ENCODE measurements around the gene DBNDD2.

DBNDD2 gene

GRCh38 chr20:45452772-45453691 lies 44.9 kb downstream of the DBNDD2 start:
- no peak for DNase-seq (ENCODE audit: low read depth)

- no peak for DNase-seq (ENCODE audit: low read depth)
Measured at GRCh38 chr20:45456632-45457031, 48.5 kb downstream of the DBNDD2 start.

- no peak for DNase-seq (ENCODE audit: low read depth)
Measured at GRCh38 chr20:45459606-45460005, 51.5 kb downstream of the DBNDD2 start.

Measured in stimulated activated CD8-positive, alpha-beta memory T cell treated with anti-CD3 and anti-CD28 coated beads, Interleukin-15, amount 100 ng/mL, for 1 hour (primary cell).